Spleen (tissue), 7 donors: ENCODE data around the gene SLX4.

Source experiments
- CTCF ChIP-seq, 11 experiments: fragments of 200-600 bp in 7 of 11; fragments of 450-650 bp in 4 of 11; sonication (generic) in 4 of 11; IDR thresholded peaks in 8 of 11; conservative IDR thresholded peaks in 3 of 11; 1 replicate in 7 of 11; 2 replicates in 4 of 11; pipeline versions ENCODE4 v1.4.0 to v1.8.0; 2016 to 2021; ENCODE audit warnings: antibody characterized with exemption in 11 of 11, inconsistent platforms in 4 of 11, mild to moderate bottlenecking in 1 of 11
- POLR2A ChIP-seq, 3 donors: fragments of 450-650 bp; IDR thresholded peaks; one replicate each; pipeline ENCODE4 v1.5.1; 2017; ENCODE audit warnings: antibody characterized with exemption in 3 of 3, mild to moderate bottlenecking in 1 of 3
- POLR2AphosphoS5 ChIP-seq, 3 donors: sonication (generic); formaldehyde crosslinking; IDR thresholded peaks; one replicate each; pipeline ENCODE4 v1.5.1; 2017; ENCODE audit warnings: antibody characterized with exemption in 3 of 3
- donor health status: DM: no; HTN: no; CAD: no; lungs with moderate emphysema.
- donor health status: DM: no; HTN: no; CAD: no.
- donor health status: DM: no; HTN: no; CAD: no.

DNA sequence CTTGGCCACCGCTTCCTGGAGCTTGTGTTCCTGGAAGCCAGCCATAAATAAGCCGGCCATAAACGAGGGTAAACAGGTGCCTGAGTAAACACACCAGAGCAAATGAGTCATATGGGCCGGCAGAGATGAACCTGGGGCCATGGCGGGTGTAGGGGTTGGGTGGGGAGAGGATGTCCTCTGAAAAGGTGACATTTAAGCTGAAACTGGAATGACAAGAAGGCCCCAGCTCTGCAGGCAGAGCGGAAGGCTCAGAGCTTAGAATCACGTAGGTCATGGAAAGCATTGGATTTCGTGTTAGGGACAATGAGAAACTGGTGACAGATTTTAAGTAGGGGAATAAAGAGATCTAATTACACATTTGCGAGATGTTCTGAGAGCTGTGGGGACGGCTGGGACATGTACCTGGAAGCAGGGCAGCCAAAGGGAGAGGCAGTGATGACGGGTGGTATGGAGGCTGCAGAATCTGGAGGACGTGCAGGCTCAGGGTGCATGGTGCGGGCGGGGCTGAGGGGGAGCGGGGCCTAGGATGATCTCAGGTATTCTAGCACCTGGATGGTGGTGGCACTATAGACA is 35.0 kb upstream of the SLX4 start:
- TF ChIP-seq CTCF (IDR thresholded peaks at IDR 0.05 in 8 of 11, conservative IDR thresholded peaks at IDR 0.05 in 3 of 11) (no peak), POLR2A (IDR thresholded peaks at IDR 0.05) (no peak), POLR2AphosphoS5 (IDR thresholded peaks at IDR 0.05) (no peak)
